WERI-Rb-1 (cell line): ENCODE measurements around the gene CACNA1I.

Source experiments
- DNase-seq: peaks from one replicate; pipeline ENCODE4 v3.0.0-alpha.2; 2020
- H3K27ac ChIP-seq: fragments of 250-450 bp; sonication (Bioruptor Pico); 2 replicates; pipeline ENCODE4 v1.5.1; 2020; ENCODE audit warnings: mild to moderate bottlenecking, moderate library complexity
- H3K27me3 ChIP-seq: fragments of 250-450 bp; sonication (Bioruptor Pico); 2 replicates; pipeline ENCODE4 v1.5.1; 2021; ENCODE audit warnings: mild to moderate bottlenecking, low read depth, moderate library complexity; ENCODE audit not compliant: insufficient read depth, severe bottlenecking
- H3K36me3 ChIP-seq: fragments of 250-450 bp; sonication (Bioruptor Pico); 2 replicates; pipeline ENCODE4 v1.5.1; 2020; ENCODE audit warnings: mild to moderate bottlenecking, moderate library complexity
- H3K4me3 ChIP-seq: 2 replicates; pipeline ENCODE4 v1.5.1; 2011; ENCODE audit warnings: low read depth, mild to moderate bottlenecking, control low read depth, low read length
- H3K9me3 ChIP-seq: fragments of 250-450 bp; sonication (Bioruptor Pico); 2 replicates; pipeline ENCODE4 v1.5.1; 2021; ENCODE audit warnings: mild to moderate bottlenecking, moderate library complexity; ENCODE audit not compliant: severe bottlenecking
- TF ChIP-seq, protein P1 (sequence below): IDR thresholded peaks from 2 replicates; pipeline ENCODE4 v1.5.1; 2011; ENCODE audit warnings: low read depth, mild to moderate bottlenecking, control low read depth, inconsistent platforms, low read length

CACNA1I gene

GRCh38 chr22:39664485-39665200, 94.1 kb downstream of the CACNA1I start:
- TF ChIP-seq, protein P1, sequence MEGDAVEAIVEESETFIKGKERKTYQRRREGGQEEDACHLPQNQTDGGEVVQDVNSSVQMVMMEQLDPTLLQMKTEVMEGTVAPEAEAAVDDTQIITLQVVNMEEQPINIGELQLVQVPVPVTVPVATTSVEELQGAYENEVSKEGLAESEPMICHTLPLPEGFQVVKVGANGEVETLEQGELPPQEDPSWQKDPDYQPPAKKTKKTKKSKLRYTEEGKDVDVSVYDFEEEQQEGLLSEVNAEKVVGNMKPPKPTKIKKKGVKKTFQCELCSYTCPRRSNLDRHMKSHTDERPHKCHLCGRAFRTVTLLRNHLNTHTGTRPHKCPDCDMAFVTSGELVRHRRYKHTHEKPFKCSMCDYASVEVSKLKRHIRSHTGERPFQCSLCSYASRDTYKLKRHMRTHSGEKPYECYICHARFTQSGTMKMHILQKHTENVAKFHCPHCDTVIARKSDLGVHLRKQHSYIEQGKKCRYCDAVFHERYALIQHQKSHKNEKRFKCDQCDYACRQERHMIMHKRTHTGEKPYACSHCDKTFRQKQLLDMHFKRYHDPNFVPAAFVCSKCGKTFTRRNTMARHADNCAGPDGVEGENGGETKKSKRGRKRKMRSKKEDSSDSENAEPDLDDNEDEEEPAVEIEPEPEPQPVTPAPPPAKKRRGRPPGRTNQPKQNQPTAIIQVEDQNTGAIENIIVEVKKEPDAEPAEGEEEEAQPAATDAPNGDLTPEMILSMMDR, result no peak
- Histone ChIP-seq H3K4me3 (no peak overlapping the region), H3K9me3 (no peaks in the 10 kb centered on the region), H3K36me3 (no peaks in the 10 kb centered on the region), H3K27me3 (no peaks in the 10 kb centered on the region), H3K27ac (no peak overlapping the region)
- peak; percentile 31 for DNase-seq

GRCh38 chr22:39665229-39665628, 94.7 kb downstream of the CACNA1I start:
- no peaks in the 10 kb centered on the region for H3K27me3 ChIP-seq
- no peak for DNase-seq
- H3K27ac ChIP-seq, result no peak overlapping the region
- no peaks in the 10 kb centered on the region for H3K36me3 ChIP-seq
- no peak overlapping the region for H3K4me3 ChIP-seq
- TF ChIP-seq, protein P1, result no peak
- H3K9me3 ChIP-seq, result no peaks in the 10 kb centered on the region

DNA sequence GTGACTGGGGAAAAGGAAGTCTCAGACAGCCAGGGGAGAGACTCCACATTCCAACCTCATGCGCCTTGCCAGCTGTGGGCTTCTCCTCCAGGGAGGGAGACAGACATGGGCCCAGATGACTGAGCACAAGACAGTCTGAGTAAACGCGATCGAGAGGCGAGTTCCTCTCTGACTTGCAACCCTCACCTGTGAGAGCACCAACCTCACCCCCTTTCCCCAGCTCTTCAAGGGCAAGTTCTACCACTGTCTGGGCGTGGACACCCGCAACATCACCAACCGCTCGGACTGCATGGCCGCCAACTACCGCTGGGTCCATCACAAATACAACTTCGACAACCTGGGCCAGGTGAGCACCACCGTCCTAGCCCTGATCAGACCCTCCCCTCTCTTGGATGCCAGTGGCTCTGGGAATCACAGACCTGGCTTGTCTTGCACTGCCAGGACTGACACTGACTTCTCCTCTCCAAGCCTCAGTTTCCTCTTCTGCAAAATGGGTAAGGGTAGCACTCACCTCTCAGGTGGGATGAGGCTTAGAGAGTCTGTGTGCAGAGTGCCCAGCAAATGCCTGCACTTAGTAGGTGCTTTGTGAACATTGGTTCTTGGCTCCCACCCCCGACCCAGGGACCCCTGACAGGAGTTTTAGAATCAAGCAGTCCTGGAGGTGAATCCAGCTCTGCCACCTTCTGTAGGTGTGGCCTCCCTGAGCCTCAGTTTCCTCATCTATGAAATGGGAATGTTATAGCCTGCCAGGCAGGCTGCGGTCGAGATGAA, 95.3 kb downstream of the CACNA1I start:
- Histone ChIP-seq H3K27ac (no peak overlapping the region), H3K4me3 (no peak overlapping the region), H3K27me3 (no peaks in the 10 kb centered on the region), H3K9me3 (no peaks in the 10 kb centered on the region), H3K36me3 (no peaks in the 10 kb centered on the region)
- TF ChIP-seq, protein P1, result no peak
- DNase-seq, result no peak

GRCh38 chr22:39666495-39666894, 95.9 kb downstream of the CACNA1I start:
- no peaks in the 10 kb centered on the region for H3K36me3 ChIP-seq
- H3K4me3 ChIP-seq, result no peak overlapping the region
- H3K27ac ChIP-seq, result no peak overlapping the region
- TF ChIP-seq, protein P1, result no peak
- no peak for DNase-seq
- peaks cover 3% of the 10 kb centered on the region for H3K9me3 ChIP-seq
- no peaks in the 10 kb centered on the region for H3K27me3 ChIP-seq

DNA sequence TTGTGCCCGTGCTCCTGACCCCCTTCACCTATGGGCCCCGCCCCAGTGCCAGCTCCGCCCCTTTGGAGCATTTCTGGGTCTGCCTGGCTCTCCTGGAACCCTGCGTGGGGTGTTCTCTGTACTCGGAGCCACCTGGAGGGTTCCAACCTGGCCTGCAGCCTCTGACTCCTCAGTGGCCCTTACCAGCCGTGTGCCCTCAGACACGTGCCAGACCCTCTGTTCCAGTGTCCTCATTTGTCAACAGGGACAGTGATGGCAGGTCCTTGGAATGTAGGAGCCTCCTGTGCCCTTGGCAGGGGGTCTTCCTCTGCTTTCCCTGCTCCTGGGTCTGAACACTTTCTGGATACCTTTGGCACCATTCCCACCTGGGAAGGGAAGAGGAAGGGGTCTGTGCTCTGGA, 96.4 kb downstream of the CACNA1I start:
- H3K27ac ChIP-seq, result no peak overlapping the region
- peaks cover 3% of the 10 kb centered on the region for H3K9me3 ChIP-seq
- TF ChIP-seq, protein P1, result no peak
- DNase-seq, result no peak
- H3K4me3 ChIP-seq, result no peak overlapping the region
- no peaks in the 10 kb centered on the region for H3K36me3 ChIP-seq
- H3K27me3 ChIP-seq, result no peaks in the 10 kb centered on the region
